IMR-90 (cell line): ENCODE data around the gene BCO2. TPM values are rescaled to one million over a fixed set of nuclear protein-coding genes. Genes with fewer than 3 reads are reported as not detected.

ENCODE experiments used
- ATAC-seq: fragments of 200-7000 bp; cut with Tn5 transposase; 2 replicates; pipeline ENCODE4 v1.9.1; 2020; ENCODE audit warnings: low read depth, mild to moderate bottlenecking, moderate library complexity
- BruUV-seq: library from RNA; stranded (reverse); fragments of 400-500 nt; replicated peaks from 2 replicates; lab custom pipeline; 2021; lab: Mats Ljungman, UMichigan
- CTCF ChIA-PET: fragments of 300-600 bp; formaldehyde crosslinking; extraction: SDS; loops from one replicate; lab custom pipeline; 2021; ENCODE audit warnings: antibody characterized with exemption; lab: Yijun Ruan, JAX
- POLR2A ChIA-PET: fragments of 300-600 bp; sonication (Branson Sonifier 250); formaldehyde crosslinking; loops from one replicate; lab custom pipeline; 2022; ENCODE audit warnings: antibody characterized with exemption; ENCODE audit not compliant: unreplicated experiment; lab: Charles Lee
- DNase-seq: peaks from one replicate; pipeline ENCODE4 v3.0.0; 2013
- H2AFZ ChIP-seq: replicated peaks from 2 replicates; pipeline ENCODE3; 2013; ENCODE audit warnings: low read length, mild to moderate bottlenecking; ENCODE audit not compliant: poor library complexity
- H2AK5ac ChIP-seq: 2 replicates; pipeline ENCODE4 v1.6.1; 2013; ENCODE audit warnings: low read depth, low read length, inconsistent platforms
- H2AK9ac ChIP-seq: replicated peaks from 2 replicates; pipeline ENCODE3; 2013; ENCODE audit warnings: mild to moderate bottlenecking, low read depth, low read length, moderate library complexity; ENCODE audit not compliant: poor library complexity
- H2BK120ac ChIP-seq: 2 replicates; pipeline ENCODE4 v1.6.1; 2013; ENCODE audit warnings: low read depth, low read length, inconsistent platforms
- H2BK15ac ChIP-seq: 3 replicates; pipeline ENCODE4 v1.6.1; 2013; ENCODE audit warnings: low read depth, low read length, inconsistent platforms
- H2BK20ac ChIP-seq: 2 replicates; pipeline ENCODE4 v1.6.1; 2013; ENCODE audit warnings: low read depth, mild to moderate bottlenecking, inconsistent platforms, low read length, moderate library complexity
- H2BK5ac ChIP-seq: 2 replicates; pipeline ENCODE4 v1.6.1; 2013; ENCODE audit warnings: mild to moderate bottlenecking, low read depth, low read length, inconsistent platforms; ENCODE audit not compliant: poor library complexity, severe bottlenecking
- H3K14ac ChIP-seq: replicated peaks from 2 replicates; pipeline ENCODE4 v1.6.1; 2013; ENCODE audit warnings: low read depth, low read length, inconsistent platforms
- H3K18ac ChIP-seq: 2 replicates; pipeline ENCODE4 v1.6.1; 2013; ENCODE audit warnings: low read depth, low read length, control low read depth
- H3K23ac ChIP-seq: 2 replicates; pipeline ENCODE4 v1.6.1; 2013; ENCODE audit warnings: low read depth, low read length, inconsistent platforms
- H3K27ac ChIP-seq: 2 replicates; pipeline ENCODE4 v1.5.1; 2013; ENCODE audit warnings: mild to moderate bottlenecking, control low read depth, low read length; ENCODE audit not compliant: insufficient read depth
- H3K27me3 ChIP-seq: 2 replicates; pipeline ENCODE4 v1.6.1; 2013; ENCODE audit warnings: low read length; ENCODE audit not compliant: control insufficient read depth, insufficient read depth
- H3K36me3 ChIP-seq: 2 replicates; pipeline ENCODE4 v1.6.1; 2013; ENCODE audit warnings: low read length, mixed read lengths; ENCODE audit not compliant: control insufficient read depth, insufficient read depth
- H3K4ac ChIP-seq: 2 replicates; pipeline ENCODE4 v1.6.1; 2013; ENCODE audit warnings: low read depth, low read length, inconsistent platforms
- H3K4me1 ChIP-seq: 2 replicates; pipeline ENCODE4 v1.6.1; 2013; ENCODE audit warnings: low read length, mixed read lengths; ENCODE audit not compliant: control insufficient read depth, insufficient read depth
- H3K4me2 ChIP-seq: 2 replicates; pipeline ENCODE4 v1.6.1; 2013; ENCODE audit warnings: low read depth, mild to moderate bottlenecking, control low read depth, low read length, moderate library complexity
- H3K4me3 ChIP-seq: 2 replicates; pipeline ENCODE4 v1.5.1; 2013; ENCODE audit warnings: low read depth, mild to moderate bottlenecking, control low read depth, low read length, moderate library complexity; ENCODE audit not compliant: insufficient read depth
- H3K56ac ChIP-seq: 2 replicates; pipeline ENCODE4 v1.6.1; 2013; ENCODE audit warnings: low read length, inconsistent platforms; ENCODE audit not compliant: insufficient read depth; ENCODE audit errors: extremely low read depth
- H3K79me1 ChIP-seq, 2 experiments: 2 replicates each; pipeline ENCODE4 v1.6.1; 2013; ENCODE audit warnings: low read length in 2 of 2, inconsistent platforms in 1 of 2, low read depth in 1 of 2
- H3K9ac ChIP-seq: 2 replicates; pipeline ENCODE4 v1.6.1; 2013; ENCODE audit warnings: low read depth, low read length, control low read depth
- H3K9me1 ChIP-seq: 2 replicates; pipeline ENCODE4 v1.6.1; 2013; ENCODE audit warnings: low read length, inconsistent platforms; ENCODE audit not compliant: insufficient read depth
- H3K9me3 ChIP-seq: 2 replicates; pipeline ENCODE4 v1.6.1; 2013; ENCODE audit warnings: low read length; ENCODE audit not compliant: control insufficient read depth, insufficient read depth
- H4K20me1 ChIP-seq: 2 replicates; pipeline ENCODE4 v1.6.1; 2013; ENCODE audit warnings: low read length, inconsistent platforms; ENCODE audit not compliant: insufficient read depth
- H4K5ac ChIP-seq: 2 replicates; pipeline ENCODE4 v1.6.1; 2013; ENCODE audit warnings: mild to moderate bottlenecking, low read depth, low read length, control low read depth
- H4K8ac ChIP-seq, 2 experiments: 2 replicates each; pipeline ENCODE4 v1.6.1; 2013; ENCODE audit warnings: low read depth in 2 of 2, low read length in 2 of 2, control low read depth in 1 of 2, inconsistent platforms in 1 of 2
- H4K91ac ChIP-seq: 2 replicates; pipeline ENCODE4 v1.6.1; 2013; ENCODE audit warnings: low read depth, low read length, inconsistent platforms; ENCODE audit not compliant: insufficient read depth
- POLR2A ChIP-seq: IDR thresholded peaks from 2 replicates; pipeline ENCODE4 v1.6.1; 2012; ENCODE audit warnings: mild to moderate bottlenecking, low read depth, low read length
- RCOR1 ChIP-seq: IDR thresholded peaks from 2 replicates; pipeline ENCODE4 v1.6.1; 2012; ENCODE audit warnings: mild to moderate bottlenecking, low read length, improper control_type of control experiment; ENCODE audit not compliant: insufficient replicate concordance
- SMC3 ChIP-seq: fragments of 150-350 bp; IDR thresholded peaks from 2 replicates; pipeline ENCODE4 v1.6.1; 2016; ENCODE audit warnings: low read depth, mild to moderate bottlenecking, antibody characterized with exemption, low read length, moderate library complexity
- WGBS, 2 experiments: methylation state at CpG; one replicate each; pipeline versions ENCODE4 v1.1.5 to v1.1.7; 2013; ENCODE audit warnings: missing lambda C conversion rate in 2 of 2; ENCODE audit not compliant: insufficient read length in 1 of 2; ENCODE audit errors: extremely low coverage in 2 of 2; 5-methylcytosine and 5-hydroxymethylcytosine counted together
- dilution Hi-C: fragments of 300-500 bp; cut with HindIII; formaldehyde crosslinking; loops from one replicate; pipeline ENCODE4 v1.14.3; 2018; ENCODE audit warnings: low sequenced_read_pairs; ENCODE audit not compliant: unreplicated experiment
- in situ Hi-C: fragments of 300-500 bp; cut with MboI; formaldehyde crosslinking; loops from 3 replicates; pipeline ENCODE4 v1.14.3; 2019; ENCODE audit warnings: low sequenced_read_pairs, inconsistent platforms, mixed read lengths
- intact Hi-C: fragments of 100-400 bp; cut with micrococcal nuclease; formaldehyde crosslinking; loops from 2 replicates; pipeline ENCODE4 v1.10.0; 2022
- polyA plus RNA-seq, 3 experiments: library from polyadenylated mRNA; depleted of rRNA; stranded (reverse); fragments of >200 nt; gene quantifications; 2 replicates each; pipeline ENCODE4 v1.2.3, GENCODE V29; 2012; ENCODE audit warnings: low replicate concordance in 1 of 3
- total RNA-seq: library from RNA; depleted of rRNA; stranded (reverse); fragments of >200 nt; gene quantifications from 2 replicates; pipeline ENCODE4 v1.2.3, GENCODE V29; 2012
- TF ChIP-seq, protein P1 (sequence below): conservative IDR thresholded peaks from 2 replicates; pipeline ENCODE4 v1.5.1; 2012; ENCODE audit warnings: mild to moderate bottlenecking, low read depth, low read length, improper control_type of control experiment

The BCO2 gene
- total and polyA plus RNA-seq, 2 of the 4 experiments (the other 2 are of a cell fraction): 0.18 to 0.68 TPM

DNA sequence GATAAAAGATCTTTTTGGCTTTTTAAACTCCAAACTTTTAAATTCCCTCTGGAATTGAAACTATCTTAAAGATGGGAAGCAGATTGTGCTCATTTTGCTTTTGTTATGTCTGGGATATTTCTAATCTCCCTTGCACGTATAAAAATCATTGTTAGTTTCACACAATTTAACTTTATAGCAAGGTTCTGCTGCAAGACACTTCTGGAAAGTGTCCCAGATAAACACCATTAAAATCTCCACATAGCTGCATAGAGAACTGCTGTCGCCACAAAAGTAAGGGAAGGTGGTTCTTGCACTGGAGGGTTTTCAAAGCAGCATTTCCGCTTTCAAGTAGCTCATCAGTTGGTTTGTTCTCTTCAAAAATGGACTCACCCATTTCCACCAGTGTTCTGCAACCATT lies 62.7 kb downstream of the BCO2 start:
- Histone ChIP-seq H3K4me1 (peaks cover 6% of the 10 kb centered on the region), H2BK5ac (no peak overlapping the region), H4K91ac (no peak overlapping the region), H3K27ac (no peak overlapping the region), H3K4me2 (no peak overlapping the region), H4K20me1 (no peaks in the 10 kb centered on the region), H2BK120ac (no peak overlapping the region), H3K4ac (no peak overlapping the region), H3K14ac (no peak overlapping the region), H3K9me1 (peaks cover 8% of the 10 kb centered on the region; the same call in 1 of the 2 replicates), H3K23ac (no peak overlapping the region), H3K27me3 (no peaks in the 10 kb centered on the region), H2BK20ac (no peak overlapping the region), H3K36me3 (peaks cover 25% of the 10 kb centered on the region), H4K5ac (no peak overlapping the region), H3K18ac (no peak overlapping the region), H2AK9ac (no peak overlapping the region), H3K56ac (no peak overlapping the region), H4K8ac (no peak overlapping the region), H3K4me3 (no peak overlapping the region), H2BK15ac (no peak overlapping the region), H3K9me3 (no peaks in the 10 kb centered on the region), H3K9ac (no peak overlapping the region), H3K79me1 (peaks cover 0 to 7% of the 10 kb centered on the region in 2 experiments; a peak in 3 of 4 replicates), H2AK5ac (no peak overlapping the region), H2AFZ (no peak overlapping the region)
- in situ Hi-C loops: no loop called here
- ChIA-PET POLR2A (no interaction called here), CTCF (no interaction called here)
- TF ChIP-seq, protein P1, sequence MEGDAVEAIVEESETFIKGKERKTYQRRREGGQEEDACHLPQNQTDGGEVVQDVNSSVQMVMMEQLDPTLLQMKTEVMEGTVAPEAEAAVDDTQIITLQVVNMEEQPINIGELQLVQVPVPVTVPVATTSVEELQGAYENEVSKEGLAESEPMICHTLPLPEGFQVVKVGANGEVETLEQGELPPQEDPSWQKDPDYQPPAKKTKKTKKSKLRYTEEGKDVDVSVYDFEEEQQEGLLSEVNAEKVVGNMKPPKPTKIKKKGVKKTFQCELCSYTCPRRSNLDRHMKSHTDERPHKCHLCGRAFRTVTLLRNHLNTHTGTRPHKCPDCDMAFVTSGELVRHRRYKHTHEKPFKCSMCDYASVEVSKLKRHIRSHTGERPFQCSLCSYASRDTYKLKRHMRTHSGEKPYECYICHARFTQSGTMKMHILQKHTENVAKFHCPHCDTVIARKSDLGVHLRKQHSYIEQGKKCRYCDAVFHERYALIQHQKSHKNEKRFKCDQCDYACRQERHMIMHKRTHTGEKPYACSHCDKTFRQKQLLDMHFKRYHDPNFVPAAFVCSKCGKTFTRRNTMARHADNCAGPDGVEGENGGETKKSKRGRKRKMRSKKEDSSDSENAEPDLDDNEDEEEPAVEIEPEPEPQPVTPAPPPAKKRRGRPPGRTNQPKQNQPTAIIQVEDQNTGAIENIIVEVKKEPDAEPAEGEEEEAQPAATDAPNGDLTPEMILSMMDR: no peak
- TF ChIP-seq SMC3: no peak
- no peak for TF ChIP-seq POLR2A
- no peak for TF ChIP-seq RCOR1
- dilution Hi-C loops: no loop called here
- intact Hi-C loops: no loop called here
- DNase-seq: no peak
- no peak for ATAC-seq
- no TSS peak for BruUV-seq
- WGBS, 2 experiments: no CpG with 5 or more reads among the region's 3 CpGs
